GM18909 (cell line): Measurements from ENCODE around the gene NSMCE1.
A peak's percentile ranks its signal among the peaks of the same experiment; 100 is the strongest.

Experiments
- ATAC-seq: cut with Tn5 transposase; IDR thresholded peaks from one replicate; pipeline ENCODE4 v1.9.1; 2021; ENCODE audit warnings: mild to moderate bottlenecking; ENCODE audit not compliant: unreplicated experiment, poor library complexity

NSMCE1 gene

DNA sequence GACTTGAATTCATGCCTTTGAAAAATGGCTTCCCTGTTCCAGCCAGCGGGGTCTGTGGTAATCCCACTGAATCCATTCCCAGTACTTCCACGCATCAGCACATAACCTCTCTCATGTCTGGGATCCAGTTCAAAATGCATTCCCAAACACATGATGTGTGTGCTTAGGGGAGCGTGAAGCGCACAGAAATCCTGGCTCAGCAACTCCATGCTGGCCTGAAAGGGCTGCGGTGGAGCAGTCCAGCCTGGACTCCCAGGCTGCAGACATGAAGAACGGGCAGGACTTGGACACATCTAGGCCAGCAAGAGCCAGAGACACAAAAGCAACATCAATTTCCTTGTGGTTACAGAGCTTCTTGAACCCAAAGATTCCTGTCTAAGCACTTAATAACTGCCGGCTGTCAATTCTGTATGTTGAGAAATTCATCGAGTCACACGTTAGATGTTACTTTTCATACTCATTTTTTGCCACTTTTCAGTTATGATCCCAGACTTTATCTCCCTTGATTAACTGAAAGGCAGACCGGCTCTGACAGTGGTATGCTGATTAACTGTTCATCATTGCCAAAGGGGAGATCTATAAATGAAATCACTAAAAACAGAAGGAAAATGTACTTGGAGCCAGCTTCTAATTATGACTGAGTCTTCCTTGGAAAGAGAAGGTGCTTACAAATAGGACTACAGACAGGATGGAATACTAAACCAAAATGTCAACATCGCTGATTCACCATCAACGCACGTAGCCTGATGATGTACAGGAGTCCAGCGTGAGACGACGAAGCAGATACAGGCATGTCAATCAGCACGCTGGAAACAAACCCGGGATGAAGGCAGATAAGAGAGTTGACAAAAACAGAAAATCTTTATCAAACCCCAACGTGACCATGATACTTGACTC lies 23.0 kb downstream of the NSMCE1 start:
- ATAC-seq: no peak

DNA sequence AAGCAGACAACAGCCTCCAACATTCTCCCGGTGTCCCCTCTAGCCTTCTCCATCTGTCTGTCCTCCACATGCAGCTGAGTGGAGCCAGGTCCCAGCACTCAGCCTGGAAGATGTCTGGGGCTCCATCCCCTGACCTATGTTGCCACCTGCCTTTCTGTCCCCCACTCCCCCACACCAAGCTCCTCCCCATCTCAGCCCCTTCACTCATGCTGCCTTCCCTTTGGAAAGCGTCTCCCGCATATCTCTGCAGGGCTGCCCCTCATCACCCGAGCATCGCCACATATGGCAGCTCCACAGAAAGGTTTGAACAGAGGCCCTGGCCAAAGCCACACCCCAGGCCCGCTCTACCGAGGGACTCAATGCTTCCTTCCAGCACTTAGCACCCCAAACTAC lies 24.2 kb downstream of the NSMCE1 start:
- ATAC-seq: no peak

DNA sequence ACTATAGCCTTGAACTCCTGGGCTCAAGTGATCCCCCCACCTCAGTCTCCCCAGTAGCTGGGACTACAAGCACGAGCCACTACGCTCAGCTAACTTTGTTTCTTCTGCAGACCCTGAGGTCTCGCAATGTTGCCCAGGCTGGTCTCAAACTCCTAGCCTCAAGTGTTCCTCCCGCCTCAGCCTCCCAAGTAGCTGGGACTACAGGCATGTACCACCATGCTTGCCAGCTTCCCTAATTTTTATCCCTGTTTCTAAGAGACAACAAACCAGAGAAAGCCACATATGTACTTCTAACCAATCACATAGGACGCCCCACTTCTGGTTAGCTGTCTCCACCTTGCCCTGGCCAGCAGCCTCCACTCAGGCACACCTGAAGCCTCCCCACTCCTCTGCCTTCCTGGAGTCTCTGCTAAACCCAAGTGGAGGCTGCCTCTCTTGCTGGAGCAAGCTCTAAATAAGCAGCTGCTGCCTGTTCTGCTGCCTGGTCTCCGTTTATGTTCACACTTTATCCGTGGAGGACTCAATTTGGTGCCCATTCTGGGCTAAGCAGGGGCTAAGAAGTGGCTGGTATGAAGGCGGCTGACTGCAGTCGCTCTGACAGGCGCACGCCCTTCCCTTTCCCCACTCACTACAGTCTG lies 24.7 kb downstream of the NSMCE1 start:
- ATAC-seq: no peak

DNA sequence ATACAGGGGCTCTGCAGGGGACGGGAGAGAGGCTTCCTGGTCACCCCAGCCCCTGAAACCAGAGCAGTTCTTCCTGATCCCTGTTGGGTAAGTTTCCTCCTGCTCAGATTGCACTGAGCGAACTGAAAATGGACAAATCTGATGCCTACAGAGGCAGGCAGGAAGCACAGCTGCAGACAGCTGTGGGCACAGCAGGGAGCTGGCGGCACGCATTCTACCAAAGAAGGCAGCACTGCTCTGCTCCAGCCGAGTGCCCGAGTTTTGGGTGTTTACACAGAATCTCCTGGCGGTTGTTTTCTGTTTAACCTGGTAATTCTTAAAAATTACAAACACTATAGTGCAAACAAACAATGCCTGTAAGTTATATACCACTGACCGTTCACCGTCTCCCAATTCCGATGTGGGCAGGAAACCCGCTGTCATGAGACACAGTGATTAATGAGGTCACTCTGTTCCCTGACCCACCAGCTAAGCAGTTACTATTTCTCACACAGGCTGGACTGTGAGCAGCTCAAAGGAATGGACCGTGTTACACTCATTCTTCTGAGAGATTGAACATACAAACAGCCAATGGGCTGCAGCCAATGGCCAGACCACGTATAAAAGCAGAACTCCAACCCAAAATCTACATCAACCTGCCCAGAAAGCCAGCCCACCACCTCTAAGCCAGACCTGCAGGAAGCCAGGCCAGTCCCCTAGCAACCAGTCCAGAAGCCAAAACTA lies 25.5 kb downstream of the NSMCE1 start:
- peak; percentile 52 for ATAC-seq

DNA sequence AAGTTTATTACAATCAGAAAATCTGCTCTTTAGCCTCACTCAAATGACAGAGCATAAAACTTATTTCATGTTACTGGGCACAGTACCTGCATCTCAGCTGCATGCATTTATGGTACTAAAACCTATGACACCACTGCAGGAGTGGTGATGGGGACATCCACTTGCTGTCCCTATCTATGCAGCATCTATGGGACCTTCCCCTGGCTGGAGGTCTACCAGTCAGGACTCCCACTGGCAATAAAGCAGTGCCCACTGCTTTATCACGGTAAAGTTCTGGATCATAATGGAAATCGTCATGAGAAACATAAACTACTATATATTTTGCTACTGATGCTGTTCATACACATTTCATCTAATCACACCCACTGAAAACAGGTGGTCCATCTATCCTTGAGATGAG lies 26.2 kb downstream of the NSMCE1 start:
- no peak for ATAC-seq

DNA sequence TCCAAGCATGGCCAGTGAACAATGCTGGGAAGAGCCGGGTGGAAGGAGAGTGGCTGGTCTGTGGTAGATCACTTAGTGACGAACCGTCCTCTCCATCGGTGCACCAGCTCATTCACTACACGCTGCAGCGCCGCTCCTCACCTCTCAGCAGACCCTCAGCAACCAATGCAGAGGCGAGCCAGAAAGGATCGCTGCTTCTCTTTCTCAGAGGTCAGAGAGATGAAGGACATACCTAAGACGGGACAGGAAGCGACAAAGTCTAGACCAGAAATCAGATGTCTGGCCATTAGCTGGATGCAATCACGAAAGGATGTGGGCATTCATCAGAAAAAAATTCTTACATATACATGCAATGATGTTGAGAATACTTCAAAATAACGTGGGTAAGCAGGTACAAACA lies 26.9 kb downstream of the NSMCE1 start:
- ATAC-seq: no peak

DNA sequence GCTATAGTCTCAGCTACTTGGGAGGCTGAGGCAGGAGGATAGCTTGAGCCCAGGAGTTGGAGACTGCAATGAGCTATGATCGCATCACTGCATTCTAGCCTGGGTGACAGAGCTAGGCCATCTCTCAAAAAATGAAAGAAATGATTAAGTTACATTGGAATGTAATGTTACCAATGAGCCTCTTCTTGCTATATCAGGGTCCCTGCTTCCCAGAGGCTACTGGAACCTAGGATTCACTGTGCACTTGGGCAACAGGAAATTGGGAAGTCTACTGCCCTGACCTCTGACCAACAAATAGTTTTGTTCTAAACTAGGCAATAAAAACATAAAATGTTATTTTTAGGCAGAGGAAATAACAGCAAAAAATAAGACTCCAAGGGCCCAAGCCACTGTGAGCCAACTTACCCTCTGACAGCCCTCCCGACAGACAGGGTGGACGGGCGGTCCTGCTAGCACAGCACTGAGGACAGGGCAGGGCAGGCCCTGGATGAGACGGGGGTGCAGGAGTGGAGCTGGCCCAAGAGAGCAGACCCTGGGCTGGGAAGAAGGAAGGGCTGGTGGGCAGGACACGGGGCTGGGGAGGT lies 27.5 kb downstream of the NSMCE1 start:
- no peak for ATAC-seq

DNA sequence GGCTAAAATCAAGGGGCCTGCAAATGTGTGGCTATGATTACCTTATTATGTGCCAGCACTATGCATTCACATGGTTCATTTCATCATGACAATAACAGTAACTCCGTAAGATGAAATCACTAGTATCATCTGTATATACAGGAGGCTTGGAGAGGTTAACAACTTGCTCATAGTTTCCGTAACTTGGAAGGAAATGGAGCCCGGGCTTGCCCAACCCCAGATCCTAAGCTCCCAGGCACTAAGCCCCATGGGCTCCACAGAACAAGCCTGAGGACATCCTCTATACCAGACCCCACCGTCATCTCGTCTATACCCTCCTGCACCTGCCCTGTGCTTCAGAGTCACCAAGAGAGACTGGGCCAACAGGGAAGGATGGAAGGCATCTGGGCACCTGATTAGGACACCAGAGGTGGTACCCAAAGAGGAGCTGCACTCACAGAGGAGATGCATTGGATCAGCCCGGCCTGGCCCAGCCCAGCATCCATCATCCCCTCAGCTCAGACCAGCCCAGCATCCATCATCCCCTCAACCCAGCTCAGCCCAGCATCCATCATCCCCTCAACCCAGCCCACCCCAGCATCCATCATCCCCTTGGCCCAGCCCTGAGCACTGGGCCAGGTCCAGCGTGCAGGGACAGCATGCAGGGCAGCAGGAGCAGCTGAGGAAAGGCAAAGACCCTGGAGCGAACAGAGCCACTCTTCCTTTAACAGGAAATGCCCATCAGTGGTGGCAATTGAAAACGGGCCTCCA lies 28.5 kb downstream of the NSMCE1 start:
- ATAC-seq: no peak

DNA sequence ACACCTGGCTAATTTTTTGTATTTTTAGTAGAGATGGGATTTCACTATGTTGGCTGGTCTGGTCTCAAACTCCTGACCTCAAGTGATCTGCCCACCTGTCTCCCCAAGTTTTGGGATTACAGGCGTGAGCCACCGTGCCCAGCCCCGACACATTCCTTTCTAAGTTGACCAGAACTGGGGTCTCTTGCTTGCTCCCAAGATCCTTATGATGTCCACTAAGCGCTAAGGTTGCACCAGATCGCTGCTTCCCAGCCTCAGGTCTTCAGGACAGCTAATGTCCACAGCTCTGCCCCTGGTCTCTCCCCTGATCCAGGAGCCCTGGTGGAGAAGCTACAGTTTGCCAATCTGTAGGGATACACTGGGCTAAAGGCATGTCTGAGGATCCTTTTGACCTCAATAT lies 29.5 kb downstream of the NSMCE1 start:
- no peak for ATAC-seq

DNA sequence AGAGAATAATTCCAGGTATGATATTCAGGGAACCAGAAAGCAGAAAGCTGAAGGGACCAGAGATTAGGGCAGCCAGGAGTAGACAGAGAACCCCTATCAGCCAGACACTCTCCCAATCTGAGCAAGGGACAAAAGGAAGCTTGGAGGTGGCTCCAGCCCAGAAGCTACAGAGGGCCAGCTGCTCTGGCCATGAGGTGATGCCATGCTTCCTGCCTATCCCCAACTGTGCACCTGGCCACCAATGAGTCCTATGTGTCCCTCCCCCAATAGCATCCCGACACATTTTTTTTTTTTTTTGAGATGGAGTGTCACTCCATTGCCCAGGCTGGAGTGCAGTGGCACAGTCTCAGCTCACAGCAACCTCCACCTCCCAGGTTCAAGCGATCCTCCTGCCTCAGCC lies 30.0 kb downstream of the NSMCE1 start:
- no peak for ATAC-seq

DNA sequence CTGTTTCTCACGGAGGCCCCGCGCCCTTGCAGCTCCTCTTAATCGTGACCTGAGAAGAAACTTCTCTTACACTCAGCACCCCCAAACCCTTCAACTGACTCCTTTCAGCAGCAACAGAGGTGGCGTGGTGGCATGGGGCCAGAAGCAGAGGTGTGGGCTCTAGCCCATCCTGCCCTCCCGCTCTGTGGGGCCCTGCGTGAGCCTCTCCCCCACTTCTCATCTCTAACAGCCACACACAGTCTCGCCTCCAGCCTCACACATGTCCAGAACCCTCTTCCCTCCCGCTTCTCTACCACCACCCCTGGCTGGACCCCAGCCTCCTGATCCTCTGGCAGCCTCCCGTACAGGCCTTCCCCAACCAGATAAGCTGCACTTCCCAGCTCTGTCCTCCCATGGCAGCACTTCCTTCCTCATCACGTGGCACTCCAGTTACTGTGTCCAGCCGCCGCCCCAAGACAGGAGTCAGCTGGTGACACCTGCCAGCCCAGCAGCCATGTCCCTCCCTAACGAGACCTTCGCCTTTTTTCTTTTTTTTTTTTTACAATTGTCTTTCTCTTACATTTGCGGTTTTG lies 30.5 kb downstream of the NSMCE1 start:
- peak; percentile 20 for ATAC-seq

DNA sequence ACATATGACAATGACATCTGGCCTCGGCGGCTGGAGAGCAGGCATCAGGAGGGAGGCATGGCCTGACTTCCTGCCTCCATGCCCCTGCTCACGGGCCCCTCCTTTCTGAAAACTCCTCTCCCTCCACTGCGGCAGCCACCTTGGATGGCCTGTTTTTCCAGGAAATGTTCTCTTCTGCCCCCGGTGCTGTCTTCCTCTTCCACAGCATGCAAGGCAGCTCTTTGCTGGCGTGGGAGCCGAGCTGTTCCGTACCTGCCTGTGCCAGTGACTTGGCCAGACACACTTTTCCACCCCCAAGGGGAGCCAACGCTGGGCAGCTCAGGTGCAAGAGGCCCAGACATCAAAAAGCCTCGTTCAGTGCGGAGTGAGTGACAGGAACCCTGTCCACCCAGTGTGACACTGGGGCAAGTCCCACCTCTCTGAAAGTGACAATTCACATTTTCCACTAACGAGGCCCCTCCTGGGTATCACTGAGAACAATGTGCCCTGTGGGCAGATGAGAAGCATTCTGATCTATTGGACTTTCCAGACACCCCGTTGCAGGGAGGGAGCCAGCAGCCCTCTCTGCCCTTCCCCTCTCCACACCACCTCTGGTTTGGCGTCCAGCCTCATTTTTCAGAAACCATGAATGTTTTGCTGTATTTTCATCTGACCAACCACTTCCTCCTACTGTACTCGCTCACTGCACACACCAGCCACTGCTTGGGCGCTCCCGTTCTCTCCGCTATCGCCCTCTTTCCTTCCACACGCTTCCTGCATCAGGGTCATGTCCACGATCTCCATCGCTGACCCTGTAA lies 31.2 kb downstream of the NSMCE1 start:
- ATAC-seq: peak; percentile 76

DNA sequence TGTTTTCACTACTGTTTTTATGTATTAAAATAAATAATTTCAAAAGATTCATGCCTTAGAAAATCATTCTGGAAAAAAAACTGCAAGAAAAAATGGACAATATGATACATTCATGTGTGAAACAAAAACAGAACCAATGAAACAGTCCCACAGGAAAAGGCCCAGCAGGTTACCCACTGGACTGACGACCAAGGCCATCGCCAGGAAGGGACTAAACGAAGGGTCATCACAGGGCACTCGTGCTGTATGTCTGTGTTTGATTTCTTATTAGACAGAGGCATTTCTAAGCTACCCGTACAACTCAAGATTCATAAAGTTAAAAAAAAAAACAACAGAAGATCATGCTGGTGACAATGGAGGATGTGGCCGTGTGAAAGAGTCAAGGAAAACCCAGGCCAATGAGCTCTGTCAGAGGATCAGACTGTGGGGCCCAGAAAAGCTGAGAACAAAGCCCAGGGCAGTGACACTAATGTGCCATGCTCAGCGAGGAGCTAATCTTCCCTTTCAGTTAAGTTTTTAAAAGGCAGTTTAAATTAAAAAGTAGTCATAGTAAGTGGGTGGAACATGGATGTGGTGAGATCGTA lies 31.8 kb downstream of the NSMCE1 start:
- ATAC-seq: no peak

DNA sequence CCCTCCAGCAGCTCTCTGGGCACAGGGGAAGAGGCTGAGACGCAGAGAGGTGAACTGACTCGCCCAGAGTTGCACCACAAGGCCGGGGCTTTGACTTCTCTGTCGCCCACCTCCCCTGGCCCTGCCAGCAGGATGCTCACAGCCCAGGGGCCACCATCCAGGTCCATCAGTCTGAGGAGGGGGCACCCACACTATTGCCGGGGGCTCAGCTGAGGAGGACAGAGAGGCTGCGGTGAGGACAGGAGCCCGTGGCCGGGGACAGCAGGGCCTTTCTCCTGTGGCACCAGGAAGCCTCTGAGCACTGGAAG lies 32.7 kb downstream of the NSMCE1 start:
- no peak for ATAC-seq

DNA sequence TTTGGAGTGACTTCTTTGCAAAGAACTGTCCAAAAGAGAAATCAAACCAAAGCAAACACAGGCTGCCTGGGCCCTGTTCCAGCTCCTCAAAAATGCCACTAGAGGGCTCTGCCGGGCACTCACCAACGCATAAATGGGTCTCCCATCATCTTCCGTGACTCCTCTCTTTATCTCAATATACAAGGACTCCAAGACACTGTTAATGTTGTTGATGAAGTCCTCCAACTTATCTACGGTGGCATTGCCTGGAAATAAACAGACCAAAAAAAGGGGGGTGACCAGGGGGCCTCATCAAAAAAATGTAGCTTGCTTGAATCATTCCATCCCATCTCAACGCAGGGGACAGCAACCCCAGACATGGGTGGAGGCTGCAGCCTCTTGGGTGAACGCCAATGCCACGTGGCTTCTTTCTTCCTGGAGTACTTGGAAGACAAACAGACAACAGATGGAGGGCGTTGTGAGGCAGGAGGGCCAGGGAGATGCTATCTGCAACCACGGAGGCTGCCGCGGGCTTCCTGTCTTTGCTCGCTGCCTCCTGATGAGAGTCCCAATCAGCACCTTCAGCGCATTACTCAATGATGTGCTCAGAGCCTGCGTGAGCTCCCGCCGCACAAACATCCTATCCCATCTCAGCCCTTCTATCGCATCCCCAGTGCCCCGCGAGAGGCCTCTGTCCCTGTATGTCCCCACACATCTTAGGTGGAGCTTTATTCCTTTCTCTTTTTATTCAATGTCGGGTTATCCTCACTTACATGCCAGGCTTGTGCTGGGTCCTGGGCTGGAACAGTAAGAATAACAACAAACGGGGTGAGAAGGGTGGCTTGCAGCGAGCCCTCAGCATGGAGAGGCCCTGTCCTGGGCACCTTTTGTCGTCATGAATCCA lies 33.3 kb downstream of the NSMCE1 start:
- ATAC-seq: no peak

DNA sequence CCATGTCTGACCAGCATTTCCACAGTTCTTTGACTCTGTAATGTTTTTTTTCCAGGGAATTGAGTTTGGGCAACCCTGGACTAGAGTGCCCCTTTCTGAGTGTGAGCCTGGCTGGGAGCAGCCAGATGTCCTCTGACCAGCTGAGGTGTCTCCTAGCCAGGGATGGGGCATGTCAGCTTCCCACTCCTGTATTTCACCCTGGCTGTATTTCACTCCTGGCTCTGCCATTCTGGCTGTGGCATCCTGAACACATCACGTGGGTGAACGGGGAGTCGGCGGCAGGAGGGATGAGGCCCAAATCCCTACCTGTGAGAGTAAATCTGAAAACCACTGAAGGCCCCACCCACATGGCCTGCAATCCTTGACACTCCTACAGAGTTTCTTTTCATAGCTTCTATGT lies 34.0 kb downstream of the NSMCE1 start:
- no peak for ATAC-seq

DNA sequence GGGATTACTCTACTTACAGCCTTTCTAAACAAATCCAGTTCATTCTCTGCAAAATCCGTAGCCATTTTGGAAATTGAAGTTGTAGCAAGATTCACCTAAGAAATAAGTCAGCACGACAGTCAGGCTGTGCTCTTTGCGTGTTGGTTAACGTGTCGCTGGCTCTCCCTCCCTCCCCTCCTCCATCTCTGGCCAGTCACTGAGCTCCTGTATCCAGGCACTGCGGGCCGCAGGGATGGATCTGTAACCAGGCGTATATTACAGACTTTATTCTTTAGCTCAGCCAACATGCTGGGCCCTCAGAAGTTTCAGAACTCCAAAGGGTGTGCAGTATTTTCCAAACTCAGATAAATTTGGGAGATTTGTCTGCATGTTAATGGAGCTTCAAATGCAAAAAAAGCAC lies 34.4 kb downstream of the NSMCE1 start:
- ATAC-seq: no peak

DNA sequence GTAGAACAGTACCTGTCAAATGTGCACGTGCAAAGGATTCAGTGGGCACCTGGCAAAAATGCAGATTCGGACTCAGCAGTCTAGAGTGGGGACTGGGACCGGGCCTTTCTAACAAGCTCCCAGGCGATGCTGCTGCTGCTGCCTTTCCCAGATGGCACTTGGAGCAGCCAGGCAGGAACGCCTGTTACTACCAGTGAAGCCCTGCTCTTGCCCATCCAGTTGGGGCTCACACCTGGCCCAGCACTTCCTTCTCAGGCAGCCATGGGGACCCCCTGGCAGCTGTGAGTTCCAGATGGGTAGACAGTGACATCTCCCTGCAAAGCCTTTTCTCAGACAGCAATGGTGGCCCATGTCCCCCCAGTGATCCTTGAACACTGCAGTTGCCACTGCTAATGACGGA lies 34.8 kb downstream of the NSMCE1 start:
- no peak for ATAC-seq
